HG02852 (cell line): ENCODE measurements around the gene TRAPPC10.

Experiments used
- ATAC-seq: cut with Tn5 transposase; IDR thresholded peaks from one replicate; pipeline ENCODE4 v1.9.1; 2021; ENCODE audit warnings: mild to moderate bottlenecking, moderate library complexity; ENCODE audit not compliant: unreplicated experiment

Gene TRAPPC10

DNA sequence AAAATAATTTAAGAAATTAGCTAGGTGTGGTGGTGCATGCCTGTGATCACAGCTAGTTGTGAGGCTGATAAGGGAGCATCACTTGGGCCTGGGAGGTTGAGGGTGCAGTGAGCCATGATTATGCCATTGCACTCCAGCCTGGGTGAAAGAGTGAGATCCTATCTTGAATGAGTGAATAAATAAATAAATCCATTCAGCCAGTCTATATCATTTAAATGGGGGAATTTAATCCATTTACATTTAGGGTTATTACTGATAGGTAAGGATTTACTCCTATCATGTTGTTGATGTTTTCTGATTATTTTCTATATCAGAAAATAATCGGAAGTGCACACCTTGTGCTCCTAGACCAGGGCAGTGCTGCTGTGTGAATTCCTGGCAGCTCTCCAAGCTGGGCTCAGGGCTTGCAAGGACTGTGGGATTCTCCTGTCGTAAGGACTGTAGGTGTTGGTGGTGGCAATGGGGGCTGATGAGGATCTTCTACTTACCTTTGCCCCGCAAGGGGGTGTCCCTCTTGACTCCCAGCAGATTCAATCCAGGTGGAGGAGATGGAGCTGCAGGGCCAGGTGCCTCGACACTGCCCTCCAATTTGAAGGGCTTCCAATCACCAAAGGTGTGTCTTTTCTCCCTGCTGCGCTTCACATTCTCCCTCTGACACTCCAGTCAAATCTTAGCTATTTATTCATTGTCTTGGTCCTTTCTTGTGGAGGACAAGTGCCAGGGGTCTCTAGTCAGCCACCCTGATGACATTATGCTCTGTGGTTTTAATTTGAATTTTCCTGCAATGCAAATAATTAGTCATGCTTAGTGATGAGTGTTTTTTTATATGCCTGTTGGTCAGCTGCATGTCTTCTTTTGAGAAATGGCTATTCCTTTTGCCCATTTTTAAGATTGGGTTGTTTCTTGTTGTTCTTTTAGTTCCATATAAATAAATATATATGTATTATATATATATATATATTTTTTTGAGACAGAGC lies 14.1 kb upstream of the TRAPPC10 start:
- no peak for ATAC-seq

DNA sequence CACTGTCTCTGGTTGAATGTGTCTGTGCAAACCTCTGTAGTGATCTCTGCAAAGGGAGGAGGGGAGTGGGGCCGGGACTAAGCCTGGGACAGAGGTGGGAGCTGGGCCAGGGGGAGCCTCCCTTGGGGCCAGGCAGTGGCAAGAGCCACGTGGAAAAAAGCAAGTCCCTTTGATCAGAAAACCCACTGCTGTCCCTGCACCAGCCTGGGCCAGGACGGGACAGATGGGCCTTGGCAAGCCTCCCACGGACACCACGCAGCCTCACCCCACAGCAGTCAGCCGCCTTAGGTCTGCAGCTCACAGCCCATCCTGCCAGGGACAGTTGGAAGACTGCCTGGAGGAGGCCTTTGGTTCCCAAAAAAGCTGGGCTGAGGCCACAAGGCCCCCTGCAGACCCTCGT lies 11.7 kb upstream of the TRAPPC10 start:
- ATAC-seq, result no peak

DNA sequence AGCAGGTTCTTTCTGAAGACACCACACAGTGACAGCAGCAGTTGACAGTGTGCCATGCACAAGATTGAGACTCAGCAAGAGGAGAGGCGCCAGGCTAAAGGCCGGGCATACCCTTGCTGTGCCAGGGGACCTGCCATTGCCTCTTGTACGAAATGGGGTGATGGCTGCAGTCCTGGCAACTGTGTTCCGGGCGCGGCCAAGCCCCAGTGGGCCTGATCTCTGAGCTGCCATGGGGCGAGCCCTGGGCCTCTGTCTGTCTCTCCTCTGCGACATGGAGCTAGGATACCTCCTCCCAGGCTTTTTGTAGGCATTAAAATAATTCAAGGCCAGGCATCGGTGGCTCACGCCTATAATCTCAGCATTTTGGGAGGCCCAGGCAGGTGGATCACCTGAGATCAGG lies 9.6 kb upstream of the TRAPPC10 start:
- ATAC-seq, result no peak

DNA sequence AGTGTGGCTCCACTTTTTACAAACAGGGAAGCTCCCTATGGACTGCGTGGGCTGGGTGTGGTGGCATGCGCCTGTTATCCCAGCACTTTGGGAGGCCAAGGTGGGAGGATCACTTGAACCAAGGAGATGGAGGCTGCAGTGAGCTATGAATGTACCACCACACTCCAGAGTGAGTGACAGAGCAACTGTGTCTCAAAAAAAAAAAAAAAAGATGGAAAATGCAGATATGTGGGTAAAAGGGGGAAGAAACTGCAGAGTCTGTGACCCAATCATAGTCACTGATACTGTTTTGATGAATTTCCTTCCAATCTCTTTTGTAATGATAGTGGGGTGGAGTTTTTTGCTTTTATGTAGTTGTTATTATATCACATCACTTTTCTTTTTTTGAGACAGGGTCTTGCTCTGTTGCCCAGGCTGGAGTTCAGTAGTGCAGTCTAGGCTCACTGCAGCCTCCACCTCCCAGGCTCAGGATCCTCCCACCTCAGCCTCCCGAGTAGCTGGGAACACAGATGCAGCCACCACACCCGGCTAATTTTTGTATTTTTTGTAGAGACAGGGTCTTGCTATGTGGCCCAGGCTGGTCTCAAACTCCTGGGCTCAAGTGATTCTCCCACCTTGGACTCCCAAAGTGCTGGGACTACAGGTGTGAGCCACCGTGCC lies 8.7 kb upstream of the TRAPPC10 start:
- no peak for ATAC-seq

DNA sequence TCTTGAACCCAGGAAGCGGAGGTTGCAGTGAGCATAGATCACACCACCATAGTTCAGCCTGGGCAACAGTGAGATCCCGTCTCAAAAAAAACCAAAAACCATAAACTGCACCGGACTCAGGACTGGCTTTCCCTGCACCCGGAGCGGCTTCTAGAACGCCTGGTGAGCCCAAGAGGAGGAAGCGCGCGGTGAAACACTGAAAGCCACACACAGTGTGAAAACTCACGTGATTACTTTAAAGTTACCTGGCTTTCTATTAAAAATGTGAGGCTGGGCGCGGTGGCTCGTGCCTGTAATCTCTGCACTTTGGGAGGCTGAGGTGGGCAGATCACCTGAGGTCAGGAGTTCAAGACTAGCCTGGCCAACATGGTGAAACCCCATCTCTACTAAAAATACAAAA lies 7.0 kb upstream of the TRAPPC10 start:
- no peak for ATAC-seq

DNA sequence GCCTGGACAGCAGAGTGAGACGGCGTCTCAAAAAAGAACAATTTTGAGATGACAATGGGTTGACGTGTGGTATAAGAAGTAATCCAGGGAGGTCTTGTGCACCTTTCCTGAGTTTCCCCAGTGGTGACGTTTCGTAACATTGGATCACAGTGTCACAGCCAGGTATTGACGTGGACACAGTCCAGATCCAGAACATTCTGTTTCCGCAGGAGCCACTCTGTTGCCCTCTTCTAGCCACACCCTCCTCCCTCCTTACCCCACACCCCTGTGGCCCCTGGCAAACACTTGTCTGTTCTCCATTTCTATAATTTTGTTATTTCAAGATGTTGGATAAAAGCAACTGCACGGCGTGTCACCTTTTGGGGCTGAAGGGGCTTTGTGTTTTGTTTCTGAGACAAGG lies 6.5 kb upstream of the TRAPPC10 start:
- ATAC-seq, result no peak

DNA sequence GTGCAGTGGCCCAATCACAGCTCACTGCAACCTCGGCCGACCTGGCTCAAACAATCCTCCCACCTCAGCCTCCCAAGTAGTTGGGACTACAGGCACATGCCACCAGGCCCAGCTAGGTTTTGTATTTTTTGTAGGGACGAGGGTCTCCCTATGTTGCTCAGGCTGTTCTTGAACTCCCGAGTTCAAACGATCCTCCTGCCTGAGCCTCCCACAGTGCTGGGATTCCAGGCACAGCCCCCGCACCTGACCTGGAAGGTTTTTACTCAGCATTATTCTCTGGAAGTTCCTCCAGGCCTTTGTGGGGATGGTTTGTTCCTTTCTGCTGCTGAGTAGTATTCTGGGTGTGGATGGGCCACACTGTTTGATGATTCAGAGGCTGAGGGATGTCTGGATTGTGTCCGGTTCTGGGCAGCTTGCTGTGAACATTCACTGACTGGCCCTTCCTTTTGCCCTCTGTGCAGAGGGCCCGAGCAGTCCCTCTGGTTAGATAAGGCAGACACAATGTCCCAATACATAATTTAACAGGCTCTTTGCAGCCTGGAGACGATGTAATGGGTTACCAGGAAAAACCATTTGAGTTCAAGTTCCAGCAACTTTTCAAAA lies 6.0 kb upstream of the TRAPPC10 start:
- no peak for ATAC-seq

DNA sequence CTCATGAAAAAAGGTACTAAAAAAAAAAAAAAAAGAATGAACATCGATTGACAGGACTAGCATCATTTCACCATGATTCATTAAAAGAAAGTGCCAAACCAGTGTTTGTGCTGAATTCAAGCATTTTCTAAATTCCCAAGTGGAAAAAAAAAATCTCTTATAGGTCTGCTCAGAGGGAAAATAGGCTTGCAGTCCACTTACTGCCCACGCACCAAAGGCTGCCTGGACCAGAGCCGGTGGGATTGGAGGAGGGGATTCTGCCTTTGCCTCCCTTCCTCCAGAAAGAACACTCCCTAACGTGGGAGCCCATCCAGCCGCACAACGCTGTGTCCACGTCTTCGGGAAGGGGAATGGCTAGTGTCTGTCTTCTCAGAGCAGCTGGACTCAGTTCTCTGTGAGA lies 5.5 kb upstream of the TRAPPC10 start:
- ATAC-seq, result no peak

DNA sequence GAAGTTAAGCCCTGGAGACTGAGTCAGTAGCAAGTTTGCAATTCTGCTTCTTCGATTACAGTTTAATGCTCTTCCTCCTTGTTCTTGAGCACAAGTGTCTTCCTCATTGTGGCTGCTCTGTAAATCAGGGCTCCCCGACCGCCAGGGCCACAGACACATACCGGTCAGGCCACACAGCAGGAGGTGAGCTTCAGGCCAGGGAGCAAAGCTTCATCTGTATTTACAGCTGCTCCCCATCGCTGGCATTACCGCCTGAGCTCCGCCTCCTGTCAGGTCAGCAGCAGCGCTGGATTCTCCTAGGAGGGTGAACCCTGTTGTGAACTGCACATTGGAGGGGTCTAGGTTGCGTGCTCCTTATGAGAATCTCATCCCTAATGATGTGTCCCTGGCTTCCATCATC lies 1.7 kb upstream of the TRAPPC10 start:
- no peak for ATAC-seq

DNA sequence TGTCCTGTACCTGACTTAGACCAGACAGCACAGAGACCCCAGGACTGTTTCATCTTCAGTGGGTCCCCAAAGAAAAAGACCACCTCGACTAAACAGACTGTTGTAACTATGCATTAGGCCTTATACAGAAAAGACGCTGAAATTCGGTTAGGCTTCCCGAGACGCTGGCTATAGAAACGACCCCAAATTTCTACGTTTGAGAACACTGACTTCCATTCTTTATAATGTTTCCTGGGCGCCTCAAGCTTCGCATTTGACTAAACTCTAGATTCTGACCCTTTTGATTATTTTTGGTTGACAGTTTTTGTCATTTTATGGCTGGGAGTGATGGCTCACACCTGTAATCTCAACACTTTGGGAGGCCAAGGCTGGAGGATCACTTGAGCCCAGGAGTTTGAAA lies 986 bp upstream of the TRAPPC10 start:
- no peak for ATAC-seq

DNA sequence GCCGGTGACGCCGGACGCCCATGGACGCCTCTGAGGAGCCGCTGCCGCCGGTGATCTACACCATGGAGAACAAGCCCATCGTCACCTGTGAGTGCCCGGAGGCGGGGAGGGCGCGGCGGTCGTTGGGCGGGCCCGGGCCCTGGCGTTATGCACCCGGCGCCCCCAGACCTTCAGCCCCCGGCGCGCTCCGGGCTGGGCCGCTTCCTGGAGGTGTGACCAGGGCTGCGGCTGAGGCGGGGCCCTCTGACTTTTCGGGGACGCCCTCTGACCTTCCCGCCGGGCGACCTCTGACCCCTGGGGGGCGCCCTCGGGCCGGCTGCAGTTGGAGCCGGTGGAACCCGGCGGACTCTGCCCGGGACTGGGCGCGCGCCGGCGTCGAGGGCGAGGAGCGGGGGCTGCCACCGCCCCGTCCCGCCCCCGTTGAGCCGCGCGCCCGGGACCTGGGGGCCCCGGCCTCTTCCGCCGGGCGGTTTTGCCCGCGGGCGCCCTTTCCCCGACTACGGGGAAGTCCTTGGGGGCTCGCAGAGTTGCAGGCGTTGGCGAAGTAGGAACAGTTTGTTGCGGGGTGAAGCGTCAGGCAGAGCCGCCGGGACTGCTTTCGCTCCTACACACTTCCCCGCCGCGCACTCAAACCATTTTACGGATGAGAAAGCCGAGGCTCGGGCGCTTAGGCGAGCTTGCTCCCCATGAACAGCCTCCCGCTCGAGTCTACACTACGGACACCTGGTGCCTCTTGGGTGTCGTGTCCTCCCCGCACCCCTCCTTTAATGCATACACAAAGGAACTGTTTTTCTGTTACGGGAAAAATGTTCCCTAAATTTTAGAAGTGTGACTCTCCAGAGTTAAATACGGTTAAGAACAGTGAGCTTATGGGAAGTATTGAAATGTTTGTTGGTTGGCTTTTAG lies 618 bp downstream of the TRAPPC10 start:
- peak; percentile 54 for ATAC-seq

DNA sequence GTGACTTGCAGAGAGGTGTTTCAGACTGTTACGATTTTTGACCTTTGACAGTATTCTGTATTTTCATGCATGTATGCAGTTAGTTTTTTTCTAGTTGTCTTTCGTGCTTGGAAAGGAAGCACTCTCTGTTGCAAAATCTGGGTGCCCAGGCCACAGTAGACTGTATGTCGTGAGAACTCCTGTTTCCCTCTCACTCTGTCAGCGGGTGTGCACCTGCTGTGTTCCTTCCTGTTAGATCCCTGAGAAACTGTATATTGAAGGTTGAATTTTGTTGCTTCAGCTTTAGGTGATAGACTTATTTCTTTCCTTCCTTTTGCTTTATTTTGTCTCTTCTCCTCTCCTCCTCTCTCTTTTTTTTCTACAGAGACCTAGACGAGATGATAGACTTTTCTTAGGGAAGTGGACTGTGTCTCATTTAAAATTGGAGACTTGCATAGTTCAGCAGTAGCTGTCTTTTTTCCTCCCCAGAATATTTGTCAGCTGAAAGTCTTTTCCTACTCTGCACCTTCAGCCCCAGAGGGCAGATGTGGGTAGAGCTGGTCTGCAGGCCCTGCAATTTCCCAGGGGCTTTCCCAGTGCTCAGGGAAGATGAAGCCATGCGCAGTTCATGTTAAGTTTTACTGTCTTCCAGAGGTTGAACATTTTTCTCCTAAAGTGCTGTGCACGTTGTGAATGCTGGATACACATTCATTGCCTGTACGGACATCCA lies 1.4 kb downstream of the TRAPPC10 start:
- ATAC-seq, result no peak

DNA sequence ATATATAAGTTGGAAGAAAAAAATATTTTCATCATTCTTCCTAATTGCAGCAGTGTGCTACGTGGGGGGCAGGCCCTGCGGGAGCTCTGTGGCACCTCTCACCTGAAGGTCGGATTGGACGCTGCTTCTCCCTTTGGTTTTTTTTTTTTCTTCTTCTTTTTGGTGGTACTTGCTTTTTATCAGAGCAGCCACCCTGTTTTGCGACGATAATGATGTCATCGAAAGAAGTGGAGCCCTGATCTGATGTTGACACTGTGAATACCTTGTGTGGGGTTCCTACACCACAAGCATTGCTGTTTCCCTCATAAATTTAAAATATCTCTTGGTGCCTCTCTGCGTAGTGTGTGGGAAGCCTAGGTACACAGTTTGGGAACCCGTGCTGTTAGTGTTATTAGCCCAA lies 5.5 kb downstream of the TRAPPC10 start:
- no peak for ATAC-seq

DNA sequence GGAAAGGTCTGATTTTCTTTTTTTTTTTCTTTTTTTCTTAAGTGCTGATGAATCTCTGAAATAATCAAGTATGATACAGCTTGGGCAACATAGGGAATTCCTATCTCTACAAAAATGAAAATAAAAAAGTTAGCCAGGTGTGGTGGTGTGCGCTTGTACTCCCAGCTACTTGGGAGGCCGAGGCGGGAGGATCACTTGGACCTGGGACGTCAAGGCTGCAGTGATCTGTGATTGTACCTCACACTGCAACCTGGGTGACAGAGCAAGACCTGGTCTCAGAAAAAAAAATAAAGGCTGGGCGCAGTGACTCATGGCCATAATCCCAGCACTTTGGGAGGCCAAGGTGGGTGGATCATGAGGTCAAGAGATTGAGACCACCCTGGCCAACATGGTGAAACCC lies 6.0 kb downstream of the TRAPPC10 start:
- no peak for ATAC-seq

DNA sequence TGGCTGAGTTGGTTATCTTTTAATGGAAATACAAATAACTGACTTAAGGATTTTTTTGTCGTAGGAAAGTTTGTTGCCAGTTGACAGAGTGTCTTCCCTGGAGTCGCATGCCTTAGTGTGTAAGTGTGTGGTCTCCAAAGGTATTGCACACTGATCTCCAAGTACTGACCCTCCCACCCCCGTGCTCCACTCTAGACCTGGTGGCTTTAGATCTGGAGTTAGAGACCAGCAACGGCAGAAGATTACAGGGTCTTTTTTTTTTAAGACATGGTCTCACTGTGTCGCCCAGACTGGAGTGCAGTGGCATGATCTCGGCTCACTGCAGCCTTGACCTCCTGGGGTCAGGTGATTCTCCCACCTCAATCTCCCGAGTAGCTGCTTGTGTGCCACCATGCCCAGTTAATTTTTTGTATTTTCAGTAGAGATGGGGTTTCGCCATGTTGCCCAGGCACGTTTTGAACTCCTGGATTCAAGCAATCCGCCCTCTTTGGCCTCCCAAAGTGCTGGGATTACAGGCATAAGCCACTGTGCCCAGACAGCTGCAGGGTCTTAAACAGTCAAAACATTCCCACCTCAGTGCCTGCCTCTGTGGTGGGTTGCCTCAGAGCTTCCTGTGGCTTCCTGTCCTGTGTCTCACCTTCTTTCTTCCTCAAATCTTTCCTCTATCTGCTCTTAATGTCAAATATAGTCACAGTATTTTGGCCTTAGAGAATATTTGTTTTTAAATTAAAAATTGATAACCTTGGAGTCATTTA lies 6.9 kb downstream of the TRAPPC10 start:
- ATAC-seq, result no peak

DNA sequence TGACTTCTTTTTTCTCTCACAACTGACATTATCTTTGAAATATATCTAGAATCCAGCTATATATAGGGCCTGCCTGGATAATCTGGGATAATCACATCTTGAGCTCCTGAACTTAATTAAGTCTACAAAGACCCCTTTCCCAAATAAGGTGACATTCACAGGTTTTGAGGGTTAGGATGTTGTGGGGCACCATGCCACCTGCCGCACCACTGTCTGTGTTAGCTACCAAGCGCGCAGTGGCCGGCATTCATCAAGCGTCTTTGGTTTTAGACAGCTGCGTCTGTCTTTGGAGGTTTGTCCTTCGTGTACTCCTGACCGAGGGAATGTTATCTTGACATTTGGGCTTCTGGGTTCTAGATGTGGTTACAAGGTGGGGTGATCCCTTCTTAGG lies 7.5 kb downstream of the TRAPPC10 start:
- ATAC-seq, result no peak

DNA sequence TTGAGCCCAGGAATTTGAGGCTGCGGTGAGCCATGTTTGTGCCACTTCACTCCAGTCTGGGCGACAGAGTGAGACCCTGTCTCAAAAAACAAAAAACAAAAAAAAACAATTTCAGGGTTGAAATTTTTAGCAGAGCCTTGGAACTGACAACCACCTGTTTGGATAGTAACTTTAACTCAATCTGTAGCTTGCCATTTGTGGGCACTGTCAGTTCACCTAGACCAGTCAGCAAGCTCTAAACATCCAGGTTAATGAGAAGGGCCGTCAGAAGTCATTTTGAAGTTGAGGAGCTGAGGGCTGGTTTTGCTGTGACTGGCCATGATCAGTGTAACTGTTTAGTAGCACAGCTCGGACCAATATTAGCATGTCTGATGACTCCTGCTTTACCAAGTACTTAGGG lies 8.4 kb downstream of the TRAPPC10 start:
- ATAC-seq, result no peak

DNA sequence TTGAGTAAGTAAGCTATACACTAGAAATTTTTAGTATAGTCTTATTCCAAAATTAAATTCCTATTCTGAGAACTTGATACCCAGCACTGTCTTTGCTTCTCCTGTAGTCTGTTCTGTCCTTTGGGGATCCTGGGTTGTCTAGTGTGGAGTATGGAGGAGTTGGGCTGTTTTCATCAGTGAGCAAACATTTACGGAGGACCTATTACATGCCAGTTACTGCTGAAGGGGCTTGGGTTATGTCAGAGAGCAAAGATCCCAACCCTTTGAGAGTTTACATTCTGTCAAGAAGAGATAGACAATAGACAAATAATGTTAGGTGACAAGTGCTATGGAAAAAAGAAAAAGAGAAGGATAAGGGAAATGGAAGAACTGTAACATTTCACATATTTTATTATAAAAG lies 9.0 kb downstream of the TRAPPC10 start:
- ATAC-seq, result no peak

DNA sequence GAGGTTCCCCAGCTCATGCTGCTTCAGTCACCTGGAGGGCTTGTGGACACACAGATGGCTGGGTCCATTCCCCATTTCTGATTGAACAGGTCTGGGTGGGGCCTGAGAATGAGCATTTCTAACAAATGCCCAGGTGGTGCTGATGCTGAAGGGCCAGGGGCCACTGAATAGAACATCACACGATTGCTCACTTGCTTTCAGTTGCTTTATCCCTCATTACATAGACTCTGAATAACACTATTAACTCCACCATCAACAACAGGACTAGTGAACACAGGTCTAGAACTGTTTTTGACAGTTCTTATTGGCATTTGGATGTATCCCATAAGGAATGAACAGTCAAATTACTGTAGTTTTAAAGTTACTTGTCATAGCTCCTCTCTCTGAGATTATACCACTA lies 12.1 kb downstream of the TRAPPC10 start:
- no peak for ATAC-seq
